ENCODE results near the gene ADGRG6. TPM values are rescaled to one million over a fixed set of nuclear protein-coding genes. Genes with fewer than 3 reads are reported as not detected.

Gene ADGRG6
- total RNA-seq, 4 donors from 2014 or later, result 15.7 to 43.3 (median 32.2) TPM

DNA sequence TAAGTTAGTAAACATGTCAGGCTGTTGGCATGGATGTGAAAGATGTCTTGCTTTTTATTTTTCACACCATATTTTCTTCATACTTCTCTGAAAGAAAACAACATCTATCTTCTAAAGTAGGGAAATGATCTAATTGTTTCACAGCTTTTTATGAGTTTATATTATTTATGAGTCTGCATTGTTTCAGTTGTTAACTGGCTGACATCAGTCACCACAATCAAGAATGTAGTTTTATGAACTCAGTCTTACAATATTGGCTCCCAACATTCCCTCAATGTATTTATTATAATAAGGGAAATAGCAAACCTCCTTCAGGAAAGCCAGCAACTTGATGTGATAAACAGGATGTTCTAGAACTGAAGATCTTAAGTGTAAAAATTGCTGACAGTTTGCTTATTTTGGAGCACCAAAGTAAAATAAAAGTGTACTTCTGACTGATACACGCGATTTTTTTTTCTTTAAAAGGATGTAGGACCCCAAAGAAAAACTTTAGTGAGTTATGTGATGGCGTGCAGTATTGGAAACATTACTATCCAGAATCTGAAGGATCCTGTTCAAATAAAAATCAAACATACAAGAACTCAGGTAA is 106.0 kb downstream of the ADGRG6 start:
- no peak for TF ChIP-seq CTCF (IDR thresholded peaks at IDR 0.05)

GRCh38 chr6:142408409-142408808 is 106.6 kb downstream of the ADGRG6 start:
- Histone ChIP-seq H3K9me3 (no peaks in the 10 kb centered on the region), H3K4me1 (no peaks in the 10 kb centered on the region), H3K4me3 (no peak overlapping the region), H3K36me3 (no peaks in the 10 kb centered on the region), H3K27ac (no peak overlapping the region), H3K27me3 (no peaks in the 10 kb centered on the region)
- peak in 2 of 6 experiments; percentile 12 to 22 for TF ChIP-seq CTCF (IDR thresholded peaks at IDR 0.05)
- no peak for TF ChIP-seq POLR2A (IDR thresholded peaks at IDR 0.05)
- DNase-seq, result no peak

More for the DNA sequence above, 106.0 kb downstream of the ADGRG6 start:
- DNase-seq, result no peak
- Histone ChIP-seq H3K36me3 (no peaks in the 10 kb centered on the region), H3K4me1 (no peaks in the 10 kb centered on the region), H3K27ac (no peak overlapping the region), H3K4me3 (no peak overlapping the region), H3K9me3 (no peaks in the 10 kb centered on the region), H3K27me3 (no peaks in the 10 kb centered on the region)

DNA sequence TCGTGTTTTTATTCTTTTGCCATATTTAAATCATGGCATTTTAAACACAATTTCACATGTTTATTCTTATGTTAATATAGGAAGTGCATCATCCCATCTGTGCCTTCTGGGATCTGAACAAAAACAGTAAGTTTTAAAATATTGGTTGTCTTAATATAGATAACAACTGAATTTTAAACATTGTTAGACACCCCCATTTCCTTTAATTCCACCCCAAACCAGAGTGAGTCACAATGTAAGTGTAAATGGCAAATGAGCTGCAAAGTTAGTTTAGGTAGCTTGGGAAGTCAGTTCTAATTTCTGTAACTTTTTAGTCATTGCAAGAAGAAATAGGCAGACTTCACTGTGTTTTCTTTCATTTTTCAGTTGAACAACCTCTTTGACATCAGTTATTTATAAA is 108.0 kb downstream of the ADGRG6 start:
- TF ChIP-seq CTCF (IDR thresholded peaks at IDR 0.05) (no peak), POLR2A (IDR thresholded peaks at IDR 0.05) (no peak)
- Histone ChIP-seq H3K4me1 (no peaks in the 10 kb centered on the region), H3K9me3 (no peaks in the 10 kb centered on the region), H3K27ac (no peak overlapping the region), H3K4me3 (no peak overlapping the region), H3K27me3 (no peaks in the 10 kb centered on the region), H3K36me3 (no peaks in the 10 kb centered on the region)
- DNase-seq, result no peak

GRCh38 chr6:142411145-142411544 is 109.3 kb downstream of the ADGRG6 start:
- TF ChIP-seq CTCF (IDR thresholded peaks at IDR 0.05) (no peak), POLR2A (IDR thresholded peaks at IDR 0.05) (no peak)
- Histone ChIP-seq H3K36me3 (no peaks in the 10 kb centered on the region), H3K27ac (no peak overlapping the region), H3K4me1 (no peaks in the 10 kb centered on the region), H3K27me3 (no peaks in the 10 kb centered on the region), H3K4me3 (no peak overlapping the region), H3K9me3 (no peaks in the 10 kb centered on the region)
- DNase-seq, result no peak

DNA sequence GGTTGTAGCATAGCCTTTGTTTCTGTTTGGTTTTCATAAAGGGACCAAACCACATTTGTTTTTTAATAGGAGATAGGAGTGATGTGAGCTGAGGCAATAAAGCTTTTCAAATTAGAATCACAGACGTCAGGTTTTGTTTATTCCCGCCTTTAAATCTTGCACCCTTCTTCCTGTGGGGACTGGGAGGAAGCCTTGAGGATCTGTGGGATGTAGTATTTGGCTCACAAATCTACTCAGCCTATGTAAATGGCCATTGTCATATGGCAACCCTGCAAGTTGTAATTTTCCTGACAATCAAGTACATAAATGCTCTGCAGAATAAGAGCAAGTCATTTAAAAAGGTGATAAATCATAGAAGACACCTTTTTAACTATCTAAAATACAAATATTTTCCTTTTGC is 110.4 kb downstream of the ADGRG6 start:
- Histone ChIP-seq H3K27ac (no peak overlapping the region), H3K36me3 (no peaks in the 10 kb centered on the region), H3K4me1 (no peaks in the 10 kb centered on the region), H3K9me3 (no peaks in the 10 kb centered on the region), H3K27me3 (no peaks in the 10 kb centered on the region), H3K4me3 (no peak overlapping the region)
- TF ChIP-seq POLR2A (IDR thresholded peaks at IDR 0.05), result no peak
- no peak for TF ChIP-seq CTCF (IDR thresholded peaks at IDR 0.05)
- no peak for DNase-seq

- H3K27ac ChIP-seq, result no peak overlapping the region
- H3K4me1 ChIP-seq, result no peaks in the 10 kb centered on the region
- TF ChIP-seq CTCF (IDR thresholded peaks at IDR 0.05) (no peak), POLR2A (IDR thresholded peaks at IDR 0.05) (no peak)
- no peak overlapping the region for H3K4me3 ChIP-seq
- H3K9me3 ChIP-seq, result no peaks in the 10 kb centered on the region
- no peaks in the 10 kb centered on the region for H3K36me3 ChIP-seq
- no peaks in the 10 kb centered on the region for H3K27me3 ChIP-seq
- DNase-seq, result no peak
Measured at GRCh38 chr6:142412658-142413057, 110.9 kb downstream of the ADGRG6 start.

All from Peyer's patch (tissue), 4 donors.